C4-2B (cell line): ENCODE results near the gene SEMA3C.

Source experiments
- CTCF ChIP-seq: fragments of 450-650 bp; conservative IDR thresholded peaks from 2 replicates; pipeline ENCODE4 v1.5.1; 2017; ENCODE audit warnings: mild to moderate bottlenecking
- ZFX ChIP-seq: fragments of 450-650 bp; IDR thresholded peaks from 2 replicates; pipeline ENCODE4 v1.6.1; 2017

GRCh38 chr7:80783678-80784327, 135.0 kb downstream of the SEMA3C start:
- no peak for TF ChIP-seq CTCF
- TF ChIP-seq ZFX, result no peak
